ENCODE results near the gene ZC3H14. TPM values are rescaled to one million over a fixed set of nuclear protein-coding genes. Genes with fewer than 3 reads are reported as not detected.

ZC3H14 gene
- total and polyA plus RNA-seq, 9 of the 15 experiments (the other 6 are each of a cell fraction or from before 2014, with no cell fraction given), result 21.1 to 109 (median 45.3) TPM

DNA sequence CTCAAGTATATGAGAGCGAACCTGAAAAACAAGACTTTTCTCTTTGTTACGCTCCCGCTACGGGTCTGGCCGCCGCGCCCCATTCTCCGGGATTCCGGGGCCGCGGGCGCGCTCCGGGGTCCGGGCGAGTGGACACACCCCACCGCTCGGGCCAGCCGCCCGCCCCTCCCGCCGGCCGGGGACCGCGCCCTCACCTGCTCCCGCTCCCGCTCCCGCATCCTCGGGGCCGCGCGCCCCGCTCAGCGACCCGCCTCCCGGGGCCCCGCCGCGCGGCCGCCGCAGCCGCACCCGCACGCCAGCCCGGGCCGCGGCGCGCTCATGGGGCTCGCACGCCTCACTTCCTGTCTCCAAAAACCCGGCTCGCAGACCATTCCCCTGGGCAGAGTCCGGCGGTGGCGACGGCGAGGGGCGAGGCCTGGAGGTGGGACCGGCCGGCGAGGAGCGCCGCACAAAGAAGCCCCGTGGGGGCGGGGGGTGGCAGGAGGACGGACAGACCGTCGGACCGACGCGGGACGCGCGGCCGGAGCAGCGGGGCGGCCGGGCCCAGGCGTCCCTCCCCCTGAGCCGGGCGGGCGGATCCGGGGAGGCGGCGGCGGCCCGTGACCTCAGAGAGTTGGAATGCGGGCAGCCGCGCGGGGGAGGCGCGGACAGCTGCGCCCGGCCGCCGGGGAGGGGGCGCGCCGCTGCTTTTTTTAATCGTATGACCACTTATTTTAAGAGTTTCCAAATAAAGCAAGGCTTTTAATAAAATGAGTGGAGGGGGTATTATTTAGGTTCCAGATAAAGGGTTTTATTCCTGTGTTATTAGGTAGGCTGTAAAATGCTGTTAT is 8.2 kb upstream of the ZC3H14 start, which contains the start of gene PTPN21 (continued):
- TF ChIP-seq ZFPM2 (CRISPR knock-in tag; IDR thresholded peaks at IDR 0.05) (no peak), RB1 (IDR thresholded peaks at IDR 0.05; ENCODE audit: low read depth) (0 out of 2 replicates have a peak, but pooled peaks have one; percentile 18), RBM22 (IDR thresholded peaks at IDR 0.05; ENCODE audit: low read depth, low read length, poor library complexity, severe bottlenecking) (no peak), GABPA (tag; conservative IDR thresholded peaks at IDR 0.05; ENCODE audit: low read depth) (peak; percentile 65), LARP7 (IDR thresholded peaks at IDR 0.05) (no peak), PHF8 (IDR thresholded peaks at IDR 0.05; ENCODE audit: borderline replicate concordance, low read length) (peak; percentile 52; the same call in 1 of the 2 replicates), MAZ (CRISPR knock-in tag; conservative IDR thresholded peaks at IDR 0.05 in 1 of 2, IDR thresholded peaks at IDR 0.05 in 1 of 2) (peak in 1 of 2 experiments; percentile 61; a peak in 1 of 4 replicates), U2AF2 (optimal IDR thresholded peaks at IDR 0.05; ENCODE audit: low read depth, low read length) (no peak), TEAD2 (tag; IDR thresholded peaks at IDR 0.05) (no peak), RBBP5 (IDR thresholded peaks at IDR 0.05; ENCODE audit: borderline replicate concordance, insufficient read depth, low read length, poor library complexity, severe bottlenecking) (peak; percentile 55)
- TF ChIP-seq, protein P1, sequence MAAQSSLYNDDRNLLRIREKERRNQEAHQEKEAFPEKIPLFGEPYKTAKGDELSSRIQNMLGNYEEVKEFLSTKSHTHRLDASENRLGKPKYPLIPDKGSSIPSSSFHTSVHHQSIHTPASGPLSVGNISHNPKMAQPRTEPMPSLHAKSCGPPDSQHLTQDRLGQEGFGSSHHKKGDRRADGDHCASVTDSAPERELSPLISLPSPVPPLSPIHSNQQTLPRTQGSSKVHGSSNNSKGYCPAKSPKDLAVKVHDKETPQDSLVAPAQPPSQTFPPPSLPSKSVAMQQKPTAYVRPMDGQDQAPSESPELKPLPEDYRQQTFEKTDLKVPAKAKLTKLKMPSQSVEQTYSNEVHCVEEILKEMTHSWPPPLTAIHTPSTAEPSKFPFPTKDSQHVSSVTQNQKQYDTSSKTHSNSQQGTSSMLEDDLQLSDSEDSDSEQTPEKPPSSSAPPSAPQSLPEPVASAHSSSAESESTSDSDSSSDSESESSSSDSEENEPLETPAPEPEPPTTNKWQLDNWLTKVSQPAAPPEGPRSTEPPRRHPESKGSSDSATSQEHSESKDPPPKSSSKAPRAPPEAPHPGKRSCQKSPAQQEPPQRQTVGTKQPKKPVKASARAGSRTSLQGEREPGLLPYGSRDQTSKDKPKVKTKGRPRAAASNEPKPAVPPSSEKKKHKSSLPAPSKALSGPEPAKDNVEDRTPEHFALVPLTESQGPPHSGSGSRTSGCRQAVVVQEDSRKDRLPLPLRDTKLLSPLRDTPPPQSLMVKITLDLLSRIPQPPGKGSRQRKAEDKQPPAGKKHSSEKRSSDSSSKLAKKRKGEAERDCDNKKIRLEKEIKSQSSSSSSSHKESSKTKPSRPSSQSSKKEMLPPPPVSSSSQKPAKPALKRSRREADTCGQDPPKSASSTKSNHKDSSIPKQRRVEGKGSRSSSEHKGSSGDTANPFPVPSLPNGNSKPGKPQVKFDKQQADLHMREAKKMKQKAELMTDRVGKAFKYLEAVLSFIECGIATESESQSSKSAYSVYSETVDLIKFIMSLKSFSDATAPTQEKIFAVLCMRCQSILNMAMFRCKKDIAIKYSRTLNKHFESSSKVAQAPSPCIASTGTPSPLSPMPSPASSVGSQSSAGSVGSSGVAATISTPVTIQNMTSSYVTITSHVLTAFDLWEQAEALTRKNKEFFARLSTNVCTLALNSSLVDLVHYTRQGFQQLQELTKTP (IDR thresholded peaks at IDR 0.05; ENCODE audit: low read depth in 1 of 2, partially characterized antibody in 2 of 2), result no peak
- TF ChIP-seq, protein P2, sequence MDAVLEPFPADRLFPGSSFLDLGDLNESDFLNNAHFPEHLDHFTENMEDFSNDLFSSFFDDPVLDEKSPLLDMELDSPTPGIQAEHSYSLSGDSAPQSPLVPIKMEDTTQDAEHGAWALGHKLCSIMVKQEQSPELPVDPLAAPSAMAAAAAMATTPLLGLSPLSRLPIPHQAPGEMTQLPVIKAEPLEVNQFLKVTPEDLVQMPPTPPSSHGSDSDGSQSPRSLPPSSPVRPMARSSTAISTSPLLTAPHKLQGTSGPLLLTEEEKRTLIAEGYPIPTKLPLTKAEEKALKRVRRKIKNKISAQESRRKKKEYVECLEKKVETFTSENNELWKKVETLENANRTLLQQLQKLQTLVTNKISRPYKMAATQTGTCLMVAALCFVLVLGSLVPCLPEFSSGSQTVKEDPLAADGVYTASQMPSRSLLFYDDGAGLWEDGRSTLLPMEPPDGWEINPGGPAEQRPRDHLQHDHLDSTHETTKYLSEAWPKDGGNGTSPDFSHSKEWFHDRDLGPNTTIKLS (IDR thresholded peaks at IDR 0.05; ENCODE audit: borderline replicate concordance, low read depth), result no peak
- TF ChIP-seq, protein P3, sequence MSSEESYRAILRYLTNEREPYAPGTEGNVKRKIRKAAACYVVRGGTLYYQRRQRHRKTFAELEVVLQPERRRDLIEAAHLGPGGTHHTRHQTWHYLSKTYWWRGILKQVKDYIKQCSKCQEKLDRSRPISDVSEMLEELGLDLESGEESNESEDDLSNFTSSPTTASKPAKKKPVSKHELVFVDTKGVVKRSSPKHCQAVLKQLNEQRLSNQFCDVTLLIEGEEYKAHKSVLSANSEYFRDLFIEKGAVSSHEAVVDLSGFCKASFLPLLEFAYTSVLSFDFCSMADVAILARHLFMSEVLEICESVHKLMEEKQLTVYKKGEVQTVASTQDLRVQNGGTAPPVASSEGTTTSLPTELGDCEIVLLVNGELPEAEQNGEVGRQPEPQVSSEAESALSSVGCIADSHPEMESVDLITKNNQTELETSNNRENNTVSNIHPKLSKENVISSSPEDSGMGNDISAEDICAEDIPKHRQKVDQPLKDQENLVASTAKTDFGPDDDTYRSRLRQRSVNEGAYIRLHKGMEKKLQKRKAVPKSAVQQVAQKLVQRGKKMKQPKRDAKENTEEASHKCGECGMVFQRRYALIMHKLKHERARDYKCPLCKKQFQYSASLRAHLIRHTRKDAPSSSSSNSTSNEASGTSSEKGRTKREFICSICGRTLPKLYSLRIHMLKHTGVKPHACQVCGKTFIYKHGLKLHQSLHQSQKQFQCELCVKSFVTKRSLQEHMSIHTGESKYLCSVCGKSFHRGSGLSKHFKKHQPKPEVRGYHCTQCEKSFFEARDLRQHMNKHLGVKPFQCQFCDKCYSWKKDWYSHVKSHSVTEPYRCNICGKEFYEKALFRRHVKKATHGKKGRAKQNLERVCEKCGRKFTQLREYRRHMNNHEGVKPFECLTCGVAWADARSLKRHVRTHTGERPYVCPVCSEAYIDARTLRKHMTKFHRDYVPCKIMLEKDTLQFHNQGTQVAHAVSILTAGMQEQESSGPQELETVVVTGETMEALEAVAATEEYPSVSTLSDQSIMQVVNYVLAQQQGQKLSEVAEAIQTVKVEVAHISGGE (CRISPR knock-in tag; IDR thresholded peaks at IDR 0.05), result peak in 1 of 3 experiments; percentile 68; a peak in 1 of 6 replicates
- TF ChIP-seq, protein P4, sequence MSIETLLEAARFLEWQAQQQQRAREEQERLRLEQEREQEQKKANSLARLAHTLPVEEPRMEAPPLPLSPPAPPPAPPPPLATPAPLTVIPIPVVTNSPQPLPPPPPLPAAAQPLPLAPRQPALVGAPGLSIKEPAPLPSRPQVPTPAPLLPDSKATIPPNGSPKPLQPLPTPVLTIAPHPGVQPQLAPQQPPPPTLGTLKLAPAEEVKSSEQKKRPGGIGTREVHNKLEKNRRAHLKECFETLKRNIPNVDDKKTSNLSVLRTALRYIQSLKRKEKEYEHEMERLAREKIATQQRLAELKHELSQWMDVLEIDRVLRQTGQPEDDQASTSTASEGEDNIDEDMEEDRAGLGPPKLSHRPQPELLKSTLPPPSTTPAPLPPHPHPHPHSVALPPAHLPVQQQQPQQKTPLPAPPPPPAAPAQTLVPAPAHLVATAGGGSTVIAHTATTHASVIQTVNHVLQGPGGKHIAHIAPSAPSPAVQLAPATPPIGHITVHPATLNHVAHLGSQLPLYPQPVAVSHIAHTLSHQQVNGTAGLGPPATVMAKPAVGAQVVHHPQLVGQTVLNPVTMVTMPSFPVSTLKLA (conservative IDR thresholded peaks at IDR 0.05), result peak in 1 of 2 experiments; percentile 31; a peak in 1 of 4 replicates

All from K562 (cell line).